ENCODE data around the gene NSA2. TPM values are rescaled to one million over a fixed set of nuclear protein-coding genes. Genes with fewer than 3 reads are reported as not detected.
"Not testable (repeated sequence)": the region's sequence is repeated elsewhere in the genome, so short reads cannot be mapped to it uniquely, and the experiment has no call there.

NSA2 gene
- total RNA-seq, 4 donors from 2014 or later, result 24.7 to 88.0 (median 37.4) TPM

DNA sequence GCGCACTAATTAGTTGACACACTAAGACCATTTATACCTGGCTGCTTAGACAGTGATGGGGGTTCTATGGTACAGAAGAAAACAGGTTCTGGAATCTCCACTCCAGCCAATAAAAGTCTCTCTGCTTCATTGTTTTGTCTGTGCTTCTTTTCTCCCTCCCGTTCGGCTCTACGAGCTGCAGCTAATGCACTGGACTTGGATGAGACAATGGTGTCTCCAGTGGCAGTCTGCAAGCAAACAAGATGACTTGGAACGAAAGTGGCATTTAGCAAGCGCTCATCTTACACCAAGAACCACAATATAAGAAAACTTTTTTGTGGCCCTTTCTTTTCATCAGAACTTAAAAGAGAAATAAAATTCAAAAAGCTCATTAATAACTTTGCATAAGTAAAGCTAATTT lies 30.3 kb upstream of the NSA2 start:
- no peak overlapping the region for H3K27ac ChIP-seq
- no peaks in the 10 kb centered on the region for H3K4me1 ChIP-seq
- in situ Hi-C loops (cut with MboI; ENCODE audit: low pct_ligation_motif_present in 1 of 4, low pct_unique_long_range_greater_than_20kb in 1 of 4, low sequenced_read_pairs in 3 of 4), result no loop called here
- H3K4me3 ChIP-seq, result no peak overlapping the region
- TF ChIP-seq POLR2AphosphoS5 (IDR thresholded peaks at IDR 0.05) (no peak), POLR2A (IDR thresholded peaks at IDR 0.05) (no peak), EP300 (IDR thresholded peaks at IDR 0.05; ENCODE audit: low read depth) (no peak)
- TF ChIP-seq, protein P1, sequence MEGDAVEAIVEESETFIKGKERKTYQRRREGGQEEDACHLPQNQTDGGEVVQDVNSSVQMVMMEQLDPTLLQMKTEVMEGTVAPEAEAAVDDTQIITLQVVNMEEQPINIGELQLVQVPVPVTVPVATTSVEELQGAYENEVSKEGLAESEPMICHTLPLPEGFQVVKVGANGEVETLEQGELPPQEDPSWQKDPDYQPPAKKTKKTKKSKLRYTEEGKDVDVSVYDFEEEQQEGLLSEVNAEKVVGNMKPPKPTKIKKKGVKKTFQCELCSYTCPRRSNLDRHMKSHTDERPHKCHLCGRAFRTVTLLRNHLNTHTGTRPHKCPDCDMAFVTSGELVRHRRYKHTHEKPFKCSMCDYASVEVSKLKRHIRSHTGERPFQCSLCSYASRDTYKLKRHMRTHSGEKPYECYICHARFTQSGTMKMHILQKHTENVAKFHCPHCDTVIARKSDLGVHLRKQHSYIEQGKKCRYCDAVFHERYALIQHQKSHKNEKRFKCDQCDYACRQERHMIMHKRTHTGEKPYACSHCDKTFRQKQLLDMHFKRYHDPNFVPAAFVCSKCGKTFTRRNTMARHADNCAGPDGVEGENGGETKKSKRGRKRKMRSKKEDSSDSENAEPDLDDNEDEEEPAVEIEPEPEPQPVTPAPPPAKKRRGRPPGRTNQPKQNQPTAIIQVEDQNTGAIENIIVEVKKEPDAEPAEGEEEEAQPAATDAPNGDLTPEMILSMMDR (IDR thresholded peaks at IDR 0.05), result no peak
- intact Hi-C loops (cut with DNase I; ENCODE audit: low total_unique reads), result no loop called here
- no peaks in the 10 kb centered on the region for H3K9me3 ChIP-seq
- no peaks in the 10 kb centered on the region for H3K27me3 ChIP-seq
- DNase-seq, result no peak
- WGBS, 2 donors (ENCODE audit: low coverage in 1 of 2), result 89 to 94% methylated on average over 6 of the region's 6 CpGs
- peaks cover 0 to 77% (median 27%) of the 10 kb centered on the region in 4 donors for H3K36me3 ChIP-seq

DNA sequence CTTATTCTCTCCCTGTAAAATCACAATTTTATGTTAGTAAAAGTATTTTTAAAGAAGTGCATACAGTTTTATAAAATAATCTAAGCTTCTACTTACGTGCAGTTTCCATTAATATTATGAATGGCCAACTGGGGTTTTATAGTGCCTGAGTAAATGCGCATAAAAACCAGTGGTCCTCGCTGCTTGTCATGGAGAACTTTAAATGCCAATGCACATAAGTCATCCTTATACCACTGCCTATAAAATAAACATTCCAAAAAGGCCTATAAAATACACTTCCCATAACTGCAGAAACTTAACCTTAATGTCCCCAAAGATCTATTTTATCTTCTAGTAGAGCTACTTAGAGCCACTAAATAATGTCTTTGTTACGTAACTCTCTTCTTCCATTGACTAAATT lies 28.6 kb upstream of the NSA2 start:
- H3K9me3 ChIP-seq, result no peaks in the 10 kb centered on the region
- no peaks in the 10 kb centered on the region for H3K4me1 ChIP-seq
- H3K36me3 ChIP-seq, result peaks cover 0 to 72% (median 25%) of the 10 kb centered on the region in 4 donors
- TF ChIP-seq POLR2AphosphoS5 (IDR thresholded peaks at IDR 0.05) (no peak), POLR2A (IDR thresholded peaks at IDR 0.05) (no peak), EP300 (IDR thresholded peaks at IDR 0.05; ENCODE audit: low read depth) (no peak)
- TF ChIP-seq, protein P1 (IDR thresholded peaks at IDR 0.05), result no peak
- no peak for DNase-seq
- no peaks in the 10 kb centered on the region for H3K27me3 ChIP-seq
- H3K27ac ChIP-seq, result no peak overlapping the region
- 96 to 98% methylated on average over 4 of the region's 4 CpGs for WGBS, 2 donors (ENCODE audit: low coverage in 1 of 2)
- no peak overlapping the region for H3K4me3 ChIP-seq
- intact Hi-C loops (cut with DNase I; ENCODE audit: low total_unique reads) (no loop called here), in situ Hi-C loops (cut with MboI; ENCODE audit: low pct_ligation_motif_present in 1 of 4, low pct_unique_long_range_greater_than_20kb in 1 of 4, low sequenced_read_pairs in 3 of 4) (no loop called here)

DNA sequence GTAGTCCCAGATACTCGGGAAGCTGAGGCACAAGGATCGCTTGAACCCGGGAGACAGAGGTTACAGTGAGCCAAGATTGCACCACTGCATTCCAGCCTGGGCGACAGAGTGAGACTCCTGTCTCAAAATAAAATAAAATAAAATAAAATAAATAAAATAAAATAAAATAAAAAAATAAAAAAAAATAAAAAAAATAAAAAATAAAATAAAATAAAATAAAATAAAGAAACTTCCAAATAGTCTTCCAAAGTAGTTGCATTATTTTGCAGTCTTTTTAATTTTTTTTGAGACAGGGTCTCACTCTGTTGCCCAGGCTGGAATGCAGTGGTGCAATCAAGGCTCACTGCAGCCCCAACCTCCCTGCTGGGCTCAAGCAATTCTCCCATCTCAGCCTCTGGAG lies 18.3 kb upstream of the NSA2 start:
- in situ Hi-C loops (cut with MboI; ENCODE audit: low pct_ligation_motif_present in 1 of 4, low pct_unique_long_range_greater_than_20kb in 1 of 4, low sequenced_read_pairs in 3 of 4); DNase-seq; H3K9me3 ChIP-seq; intact Hi-C loops (cut with DNase I; ENCODE audit: low total_unique reads); H3K4me1 ChIP-seq; H3K27ac ChIP-seq; H3K27me3 ChIP-seq; H3K4me3 ChIP-seq: not testable (repeated sequence)
- WGBS, 2 donors (ENCODE audit: low coverage in 1 of 2), result 94 to 96% methylated on average over 4 of the region's 4 CpGs
- peaks cover 0 to 57% (median 22%) of the 10 kb centered on the region in 4 donors for H3K36me3 ChIP-seq

DNA sequence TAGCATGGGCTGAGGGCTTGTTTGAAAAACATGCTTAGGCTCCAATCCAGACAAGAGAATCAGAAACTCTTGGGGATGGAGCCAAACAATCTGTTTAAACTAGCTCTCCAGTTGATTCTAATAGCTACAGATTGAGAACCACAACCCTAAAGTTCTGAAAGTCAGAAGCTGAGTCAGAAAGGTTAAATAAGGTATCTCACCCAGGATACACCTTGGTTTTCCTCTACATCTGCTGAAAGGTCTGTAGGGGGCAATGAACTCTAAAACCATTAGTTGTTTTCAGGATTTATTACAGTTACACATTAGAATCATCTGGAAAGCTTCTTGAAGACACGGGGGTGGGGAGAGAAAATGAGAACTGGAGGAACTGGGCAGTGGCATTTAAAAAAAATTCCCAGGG lies 5.8 kb upstream of the NSA2 start:
- H3K9me3 ChIP-seq, result peaks cover 0 to 3% of the 10 kb centered on the region in 2 donors
- H3K27me3 ChIP-seq, result no peaks in the 10 kb centered on the region
- intact Hi-C loops (cut with DNase I; ENCODE audit: low total_unique reads), result no loop called here
- in situ Hi-C loops (cut with MboI; ENCODE audit: low pct_ligation_motif_present in 1 of 4, low pct_unique_long_range_greater_than_20kb in 1 of 4, low sequenced_read_pairs in 3 of 4), result no loop called here
- no peak for DNase-seq
- 60 to 74% methylated on average over 1 of the region's 1 CpG for WGBS, 2 donors (ENCODE audit: low coverage in 1 of 2)
- peaks cover 0 to 36% (median 17%) of the 10 kb centered on the region in 4 donors for H3K36me3 ChIP-seq
- peaks cover 14 to 22% (median 15%) of the 10 kb centered on the region in 4 donors for H3K4me1 ChIP-seq
- no peak for TF ChIP-seq POLR2AphosphoS5 (IDR thresholded peaks at IDR 0.05)
- no peak for TF ChIP-seq POLR2A (IDR thresholded peaks at IDR 0.05)
- TF ChIP-seq, protein P1 (IDR thresholded peaks at IDR 0.05), result no peak
- no peak for TF ChIP-seq EP300 (IDR thresholded peaks at IDR 0.05; ENCODE audit: low read depth)
- H3K27ac ChIP-seq, result no peak overlapping the region
- no peak overlapping the region for H3K4me3 ChIP-seq

DNA sequence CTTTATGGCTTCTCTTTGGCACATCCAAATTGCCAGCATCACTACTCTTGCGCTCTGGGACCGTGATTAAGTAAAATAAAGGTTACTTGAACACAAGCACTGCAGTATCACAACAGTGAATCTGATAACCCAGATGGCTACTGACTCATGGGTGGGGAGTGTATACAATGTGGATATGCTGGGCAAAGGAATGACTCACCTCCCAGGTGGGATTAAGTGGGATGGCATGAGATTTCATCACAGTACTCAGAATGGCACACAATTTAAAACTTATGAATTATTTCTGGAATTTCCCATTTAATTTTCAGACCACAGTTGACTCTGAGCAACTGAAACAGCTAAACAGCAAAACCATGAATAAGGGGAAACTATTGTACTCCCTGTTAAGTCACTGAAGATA lies 4.5 kb upstream of the NSA2 start:
- WGBS, 2 donors (ENCODE audit: low coverage in 1 of 2), result 69 to 87% methylated on average over 2 of the region's 2 CpGs
- H3K36me3 ChIP-seq, result peaks cover 0 to 23% (median 11%) of the 10 kb centered on the region in 4 donors
- intact Hi-C loops (cut with DNase I; ENCODE audit: low total_unique reads), result no loop called here

More for the DNA sequence above, 4.5 kb upstream of the NSA2 start:
- peaks cover 14 to 23% (median 15%) of the 10 kb centered on the region in 4 donors for H3K4me1 ChIP-seq
- no peaks in the 10 kb centered on the region for H3K27me3 ChIP-seq
- H3K27ac ChIP-seq, result no peak overlapping the region
- DNase-seq, result no peak
- in situ Hi-C loops (cut with MboI; ENCODE audit: low pct_ligation_motif_present in 1 of 4, low pct_unique_long_range_greater_than_20kb in 1 of 4, low sequenced_read_pairs in 3 of 4), result no loop called here
- no peak overlapping the region for H3K4me3 ChIP-seq
- TF ChIP-seq POLR2AphosphoS5 (IDR thresholded peaks at IDR 0.05) (no peak), POLR2A (IDR thresholded peaks at IDR 0.05) (no peak), EP300 (IDR thresholded peaks at IDR 0.05; ENCODE audit: low read depth) (no peak)
- TF ChIP-seq, protein P1 (IDR thresholded peaks at IDR 0.05), result no peak
- H3K9me3 ChIP-seq, result no peaks in the 10 kb centered on the region
